Measurements from ENCODE around the gene SLC24A4.

- TF ChIP-seq CTCF (conservative IDR thresholded peaks at IDR 0.05; ENCODE audit: low read depth, low read length) (no peak), EZH2 (IDR thresholded peaks at IDR 0.05; ENCODE audit: low read length, unreplicated experiment) (no peak), EZH2phosphoT487 (IDR thresholded peaks at IDR 0.05; ENCODE audit: borderline replicate concordance, low read length) (no peak)
Measured at GRCh38 chr14:92425101-92425500, 102.1 kb downstream of the SLC24A4 start.
